ENCODE results near the gene TSKS.

The TSKS gene

GRCh38 chr19:49787746-49788145 lies 24.6 kb upstream of the TSKS start:
- in situ Hi-C loops (cut with MboI; ENCODE audit: low sequenced_read_pairs, unreplicated experiment): no loop called here
- TF ChIP-seq, protein P1, sequence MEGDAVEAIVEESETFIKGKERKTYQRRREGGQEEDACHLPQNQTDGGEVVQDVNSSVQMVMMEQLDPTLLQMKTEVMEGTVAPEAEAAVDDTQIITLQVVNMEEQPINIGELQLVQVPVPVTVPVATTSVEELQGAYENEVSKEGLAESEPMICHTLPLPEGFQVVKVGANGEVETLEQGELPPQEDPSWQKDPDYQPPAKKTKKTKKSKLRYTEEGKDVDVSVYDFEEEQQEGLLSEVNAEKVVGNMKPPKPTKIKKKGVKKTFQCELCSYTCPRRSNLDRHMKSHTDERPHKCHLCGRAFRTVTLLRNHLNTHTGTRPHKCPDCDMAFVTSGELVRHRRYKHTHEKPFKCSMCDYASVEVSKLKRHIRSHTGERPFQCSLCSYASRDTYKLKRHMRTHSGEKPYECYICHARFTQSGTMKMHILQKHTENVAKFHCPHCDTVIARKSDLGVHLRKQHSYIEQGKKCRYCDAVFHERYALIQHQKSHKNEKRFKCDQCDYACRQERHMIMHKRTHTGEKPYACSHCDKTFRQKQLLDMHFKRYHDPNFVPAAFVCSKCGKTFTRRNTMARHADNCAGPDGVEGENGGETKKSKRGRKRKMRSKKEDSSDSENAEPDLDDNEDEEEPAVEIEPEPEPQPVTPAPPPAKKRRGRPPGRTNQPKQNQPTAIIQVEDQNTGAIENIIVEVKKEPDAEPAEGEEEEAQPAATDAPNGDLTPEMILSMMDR (IDR thresholded peaks at IDR 0.05; ENCODE audit: borderline replicate concordance, control extremely low read depth, extremely low read depth, insufficient read depth, missing control alignments): no peak
- DNase-seq (ENCODE audit: low spot score): no peak

DNA sequence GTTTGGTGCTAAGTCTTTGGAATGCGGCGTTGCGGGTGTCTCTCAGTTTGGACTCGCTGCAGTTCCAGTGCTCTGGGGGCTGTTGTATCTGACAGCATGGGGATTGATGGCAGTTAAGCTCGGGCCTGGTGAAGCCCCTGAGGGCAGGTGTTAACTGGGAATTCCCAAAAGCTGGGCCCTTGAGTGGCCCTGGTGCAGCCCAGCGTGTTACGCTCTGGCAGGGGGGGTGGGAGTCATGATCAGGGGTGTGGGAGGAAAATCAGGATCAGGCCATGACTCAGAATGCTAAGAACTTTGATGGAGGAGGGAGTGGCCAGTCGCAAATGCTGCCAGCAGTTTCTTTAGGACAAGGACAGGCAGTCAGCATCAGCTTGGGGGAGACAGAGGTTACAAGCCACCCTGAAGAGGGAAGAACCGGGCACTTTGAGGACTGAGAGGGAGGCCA lies 23.3 kb upstream of the TSKS start:
- in situ Hi-C loops (cut with MboI; ENCODE audit: low sequenced_read_pairs, unreplicated experiment): no loop called here
- DNase-seq (ENCODE audit: low spot score): no peak
- TF ChIP-seq, protein P1 (IDR thresholded peaks at IDR 0.05; ENCODE audit: borderline replicate concordance, control extremely low read depth, extremely low read depth, insufficient read depth, missing control alignments): no peak

DNA sequence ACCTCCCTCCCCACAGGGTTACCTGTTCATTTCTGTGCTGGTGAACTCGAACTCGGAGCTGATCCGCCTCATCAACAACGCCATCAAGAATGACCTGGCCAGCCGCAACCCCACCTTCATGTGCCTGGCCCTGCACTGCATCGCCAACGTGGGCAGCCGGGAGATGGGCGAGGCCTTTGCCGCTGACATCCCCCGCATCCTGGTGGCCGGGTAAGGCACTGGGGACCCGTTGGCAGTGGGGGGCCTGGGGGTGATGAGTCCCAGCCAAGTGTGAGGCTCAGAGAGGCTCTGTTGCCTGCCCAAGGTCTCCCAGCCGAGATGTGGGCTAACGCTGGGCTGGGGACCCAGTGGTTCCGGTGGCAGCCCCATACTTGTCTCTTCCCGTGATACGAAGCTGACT lies 19.4 kb upstream of the TSKS start:
- in situ Hi-C loops (cut with MboI; ENCODE audit: low sequenced_read_pairs, unreplicated experiment): no loop called here
- DNase-seq (ENCODE audit: low spot score): no peak
- TF ChIP-seq, protein P1 (IDR thresholded peaks at IDR 0.05; ENCODE audit: borderline replicate concordance, control extremely low read depth, extremely low read depth, insufficient read depth, missing control alignments): no peak

DNA sequence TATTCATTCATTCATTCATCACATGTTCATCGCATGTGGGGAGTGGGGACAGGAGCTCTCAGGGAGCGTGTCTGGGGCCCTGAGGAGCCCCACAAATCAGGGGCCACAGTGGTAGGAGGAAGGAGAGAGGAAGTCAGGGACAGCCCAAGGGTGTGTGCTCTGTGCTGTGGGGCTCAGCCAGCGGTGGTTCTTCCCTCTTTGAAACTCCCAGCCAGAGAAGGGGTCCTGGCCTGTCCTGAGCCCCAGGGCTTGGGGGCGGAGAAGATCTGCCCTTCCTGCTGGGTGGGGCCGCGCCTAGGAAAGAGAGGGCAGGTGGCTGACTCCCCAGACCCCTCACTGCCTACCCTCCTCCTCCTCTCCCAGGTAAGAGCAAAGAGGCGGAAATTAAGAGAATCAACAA lies 18.3 kb upstream of the TSKS start:
- TF ChIP-seq, protein P1 (IDR thresholded peaks at IDR 0.05; ENCODE audit: borderline replicate concordance, control extremely low read depth, extremely low read depth, insufficient read depth, missing control alignments): no peak
- in situ Hi-C loops (cut with MboI; ENCODE audit: low sequenced_read_pairs, unreplicated experiment): no loop called here
- no peak for DNase-seq (ENCODE audit: low spot score)

DNA sequence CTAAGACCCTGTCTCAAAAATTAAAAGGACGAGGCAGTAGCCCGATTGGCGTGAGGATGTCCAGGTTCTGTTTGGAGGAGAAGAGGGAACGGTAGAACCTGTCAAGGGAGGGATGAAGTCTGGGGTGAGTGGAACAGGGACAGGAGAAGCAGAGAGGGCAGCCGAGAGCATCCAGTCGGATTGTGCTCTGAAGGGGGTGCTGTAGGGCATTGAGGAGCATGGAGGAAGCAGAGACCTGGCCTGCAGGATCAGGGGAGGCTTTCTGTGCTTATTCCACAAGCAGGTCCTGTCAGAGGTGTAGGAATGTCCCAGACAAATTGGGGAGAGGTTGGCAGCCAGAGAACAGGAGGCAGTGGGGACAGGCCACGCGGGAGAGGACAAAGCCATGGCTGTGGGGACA lies 17.8 kb upstream of the TSKS start:
- in situ Hi-C loops (cut with MboI; ENCODE audit: low sequenced_read_pairs, unreplicated experiment): no loop called here

DNA sequence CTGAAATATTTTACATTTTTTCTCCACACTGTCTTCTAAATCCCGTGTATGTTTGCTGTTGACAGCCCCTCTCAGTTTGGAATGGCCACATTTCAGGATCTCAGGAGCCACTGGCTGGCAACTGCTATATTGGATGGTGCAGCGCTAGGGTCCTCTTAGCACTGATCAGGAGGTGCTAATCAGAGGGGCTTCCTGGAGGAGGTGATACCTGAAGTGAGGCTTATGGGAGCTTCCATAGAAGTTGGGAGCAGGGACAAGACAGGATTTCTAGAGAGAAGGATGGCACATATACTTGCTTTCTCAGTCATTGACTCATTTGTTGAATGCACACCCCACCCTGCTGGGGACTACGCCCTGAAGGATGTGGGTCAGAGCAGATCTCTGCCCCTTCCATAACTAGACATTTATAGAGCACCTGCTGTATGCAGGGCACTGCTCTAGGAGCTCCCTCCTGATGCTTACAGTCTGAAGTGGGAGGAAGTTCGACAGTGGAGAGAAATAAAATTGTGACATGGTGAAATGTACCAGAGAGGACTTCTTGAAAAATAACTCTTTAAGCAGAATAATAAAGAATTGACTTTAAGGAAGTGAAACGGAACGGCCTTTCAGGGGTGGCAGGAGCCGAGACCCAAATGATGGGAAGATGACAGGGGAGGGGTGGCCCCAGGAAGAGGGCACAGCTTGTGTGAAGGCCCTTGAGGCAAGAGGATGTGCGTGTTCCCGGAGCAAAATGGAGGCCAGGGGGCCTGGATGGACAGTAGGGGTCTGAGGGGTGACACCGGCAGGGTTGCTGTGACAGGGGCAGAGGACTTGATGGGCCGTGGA lies 16.8 kb upstream of the TSKS start:
- in situ Hi-C loops (cut with MboI; ENCODE audit: low sequenced_read_pairs, unreplicated experiment): no loop called here
- TF ChIP-seq, protein P1 (IDR thresholded peaks at IDR 0.05; ENCODE audit: borderline replicate concordance, control extremely low read depth, extremely low read depth, insufficient read depth, missing control alignments): no peak
- DNase-seq (ENCODE audit: low spot score): no peak

More for the DNA sequence above, 17.8 kb upstream of the TSKS start:
- TF ChIP-seq, protein P1 (IDR thresholded peaks at IDR 0.05; ENCODE audit: borderline replicate concordance, control extremely low read depth, extremely low read depth, insufficient read depth, missing control alignments): no peak
- DNase-seq (ENCODE audit: low spot score): no peak
